ENCODE data around the gene MRPL52.

- no peak for TF ChIP-seq POLR2A (IDR thresholded peaks at IDR 0.05)
- TF ChIP-seq CTCF (IDR thresholded peaks at IDR 0.05), result peak in 2 of 3 donors; percentile 26 to 80
Observed at GRCh38 chr14:22852940-22853767, 23.5 kb downstream of the MRPL52 start.

Measured in lower leg skin (tissue), 3 donors.